ENCODE results near the gene MTERF4.

DNA sequence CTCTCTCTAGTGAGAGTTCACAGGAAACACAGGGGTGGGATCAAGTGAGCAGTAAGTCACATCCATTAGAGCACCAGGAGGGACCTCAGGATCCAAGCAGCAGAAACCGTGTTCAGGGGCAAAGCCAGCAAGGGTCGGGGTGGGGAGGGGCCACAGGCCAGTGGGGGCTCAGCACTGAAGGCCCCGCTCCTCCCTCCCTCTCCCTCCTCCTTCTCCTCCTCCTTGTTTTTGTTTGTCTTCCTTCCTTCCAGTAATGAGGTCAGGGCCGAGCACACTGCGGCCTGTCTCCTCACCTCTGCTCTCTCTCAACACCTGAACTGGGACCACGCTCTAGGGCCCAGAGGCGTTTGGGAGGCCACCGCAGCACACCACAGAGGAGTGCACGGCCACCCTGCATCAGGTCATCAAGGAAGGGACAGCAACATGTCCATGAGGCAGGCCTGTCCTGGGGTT lies 20.9 kb downstream of the MTERF4 start:
- no peak for TF ChIP-seq POLR2A (IDR thresholded peaks at IDR 0.05)
- TF ChIP-seq, protein P1, sequence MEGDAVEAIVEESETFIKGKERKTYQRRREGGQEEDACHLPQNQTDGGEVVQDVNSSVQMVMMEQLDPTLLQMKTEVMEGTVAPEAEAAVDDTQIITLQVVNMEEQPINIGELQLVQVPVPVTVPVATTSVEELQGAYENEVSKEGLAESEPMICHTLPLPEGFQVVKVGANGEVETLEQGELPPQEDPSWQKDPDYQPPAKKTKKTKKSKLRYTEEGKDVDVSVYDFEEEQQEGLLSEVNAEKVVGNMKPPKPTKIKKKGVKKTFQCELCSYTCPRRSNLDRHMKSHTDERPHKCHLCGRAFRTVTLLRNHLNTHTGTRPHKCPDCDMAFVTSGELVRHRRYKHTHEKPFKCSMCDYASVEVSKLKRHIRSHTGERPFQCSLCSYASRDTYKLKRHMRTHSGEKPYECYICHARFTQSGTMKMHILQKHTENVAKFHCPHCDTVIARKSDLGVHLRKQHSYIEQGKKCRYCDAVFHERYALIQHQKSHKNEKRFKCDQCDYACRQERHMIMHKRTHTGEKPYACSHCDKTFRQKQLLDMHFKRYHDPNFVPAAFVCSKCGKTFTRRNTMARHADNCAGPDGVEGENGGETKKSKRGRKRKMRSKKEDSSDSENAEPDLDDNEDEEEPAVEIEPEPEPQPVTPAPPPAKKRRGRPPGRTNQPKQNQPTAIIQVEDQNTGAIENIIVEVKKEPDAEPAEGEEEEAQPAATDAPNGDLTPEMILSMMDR (IDR thresholded peaks at IDR 0.05): no peak
- TF ChIP-seq EP300 (IDR thresholded peaks at IDR 0.05): no peak
